HG02970 (cell line): ENCODE results near the gene TLE6.
"Not testable (repeated sequence)": the region's sequence is repeated elsewhere in the genome, so short reads cannot be mapped to it uniquely, and the experiment has no call there.

Experiments used
- ATAC-seq: cut with Tn5 transposase; IDR thresholded peaks from one replicate; pipeline ENCODE4 v1.9.1; 2021; ENCODE audit warnings: mild to moderate bottlenecking, moderate library complexity, moderate number of reproducible peaks; ENCODE audit not compliant: unreplicated experiment, low FRiP score

TLE6 gene

DNA sequence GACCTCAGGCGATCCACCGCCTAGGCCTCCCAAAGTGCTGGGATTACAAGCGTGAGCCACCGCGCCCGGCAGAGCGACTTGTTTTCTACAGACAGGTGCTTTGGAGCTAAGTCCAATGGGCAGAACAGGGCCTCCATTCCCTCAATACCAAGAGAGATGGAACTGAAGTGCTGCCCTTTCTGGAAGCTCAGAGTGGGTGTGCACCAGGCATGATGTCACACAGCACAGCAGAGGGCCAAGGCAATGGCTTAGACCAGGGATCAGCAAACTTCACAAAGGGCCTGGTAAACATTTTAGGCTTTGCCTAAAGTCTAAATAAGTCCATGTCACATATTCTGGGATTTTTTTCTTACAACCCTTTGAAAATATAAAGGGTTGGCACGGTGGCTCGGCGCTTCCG, 21.3 kb downstream of the TLE6 start:
- ATAC-seq, result no peak

DNA sequence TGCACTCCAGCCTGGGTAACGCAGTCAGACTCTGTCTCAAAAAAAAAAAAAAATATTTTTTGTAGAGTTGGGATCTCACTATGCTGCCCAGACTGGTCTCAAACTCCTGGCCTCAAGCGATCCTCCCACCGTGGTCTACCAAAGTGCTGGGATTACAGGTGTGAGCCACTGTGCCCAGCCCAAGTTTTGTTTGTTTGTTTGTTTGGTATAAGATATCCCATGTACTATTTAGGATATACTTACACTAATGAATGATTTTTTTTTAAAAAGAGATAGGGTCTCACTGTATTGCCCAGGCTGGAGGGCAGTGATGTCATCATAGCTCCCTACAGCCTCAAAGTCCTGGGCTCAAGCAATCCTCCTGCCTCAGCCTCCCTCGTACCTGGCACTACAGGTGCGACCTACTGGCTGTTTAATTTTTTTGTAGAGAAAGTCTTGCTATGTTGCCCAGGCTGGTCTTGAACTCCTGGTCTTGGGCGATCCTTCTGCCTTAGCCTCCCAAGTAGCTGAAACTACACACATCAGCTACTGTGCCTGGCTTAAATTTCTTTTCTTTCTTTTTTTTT, 24.0 kb downstream of the TLE6 start:
- ATAC-seq, result no peak

DNA sequence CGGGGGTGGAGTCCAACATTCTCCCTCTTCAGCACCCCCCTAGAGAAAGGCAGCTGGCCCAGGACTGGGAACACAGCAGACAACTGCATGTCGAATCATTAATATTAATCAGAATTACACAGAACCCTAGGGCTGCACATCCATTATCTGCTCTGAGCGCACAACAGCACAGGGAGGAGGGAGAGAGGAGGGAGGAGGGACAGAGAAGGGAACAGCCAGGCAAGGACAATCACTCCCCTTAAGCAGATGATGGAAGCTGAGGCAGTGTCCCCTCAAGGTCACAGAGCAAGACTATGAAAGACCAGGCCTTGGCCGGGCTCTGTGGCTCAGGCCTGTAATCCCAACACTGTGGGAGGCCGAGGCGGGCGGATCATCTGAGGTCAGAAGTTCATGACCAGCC, 25.7 kb downstream of the TLE6 start:
- no peak for ATAC-seq

DNA sequence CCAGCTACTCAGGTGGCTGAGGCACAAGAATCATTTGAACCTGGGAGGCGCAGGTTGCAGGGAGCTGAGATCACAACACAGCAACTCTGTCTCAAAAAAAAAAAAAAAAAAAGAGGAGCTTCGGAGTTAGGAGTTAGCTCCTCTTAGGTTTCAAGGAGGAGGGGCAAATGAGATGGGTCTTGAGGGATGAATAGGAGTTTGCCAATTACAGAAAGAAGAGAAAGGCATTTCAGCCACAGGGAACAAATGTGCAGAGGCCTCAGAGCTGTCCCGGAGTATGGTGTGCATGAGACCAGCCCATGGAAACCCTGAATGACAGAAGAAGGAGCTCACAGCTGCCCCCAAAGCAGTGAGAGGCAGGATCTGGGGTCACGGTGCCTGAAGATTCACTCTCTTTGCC, 27.2 kb downstream of the TLE6 start:
- ATAC-seq, result no peak

DNA sequence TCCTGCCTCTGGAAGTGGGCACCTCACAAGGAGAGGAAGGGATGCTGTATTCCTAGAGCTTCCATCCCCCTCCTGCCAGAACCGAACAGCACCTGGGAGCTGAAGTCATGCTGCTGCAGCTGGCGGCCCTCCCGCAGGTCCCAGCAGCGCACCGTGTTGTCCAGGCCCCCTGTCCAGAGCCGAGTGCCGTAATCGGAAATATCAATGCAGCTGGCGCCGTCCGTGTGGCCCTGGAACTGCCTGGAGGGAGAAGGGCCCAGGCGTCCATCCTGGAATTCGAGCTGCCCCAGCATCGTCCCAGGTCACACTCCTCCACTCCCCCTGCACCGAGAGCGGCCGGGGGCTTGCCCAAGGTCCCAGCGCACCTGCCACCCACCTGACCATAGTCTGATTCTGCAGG, 28.0 kb downstream of the TLE6 start:
- ATAC-seq, result no peak

DNA sequence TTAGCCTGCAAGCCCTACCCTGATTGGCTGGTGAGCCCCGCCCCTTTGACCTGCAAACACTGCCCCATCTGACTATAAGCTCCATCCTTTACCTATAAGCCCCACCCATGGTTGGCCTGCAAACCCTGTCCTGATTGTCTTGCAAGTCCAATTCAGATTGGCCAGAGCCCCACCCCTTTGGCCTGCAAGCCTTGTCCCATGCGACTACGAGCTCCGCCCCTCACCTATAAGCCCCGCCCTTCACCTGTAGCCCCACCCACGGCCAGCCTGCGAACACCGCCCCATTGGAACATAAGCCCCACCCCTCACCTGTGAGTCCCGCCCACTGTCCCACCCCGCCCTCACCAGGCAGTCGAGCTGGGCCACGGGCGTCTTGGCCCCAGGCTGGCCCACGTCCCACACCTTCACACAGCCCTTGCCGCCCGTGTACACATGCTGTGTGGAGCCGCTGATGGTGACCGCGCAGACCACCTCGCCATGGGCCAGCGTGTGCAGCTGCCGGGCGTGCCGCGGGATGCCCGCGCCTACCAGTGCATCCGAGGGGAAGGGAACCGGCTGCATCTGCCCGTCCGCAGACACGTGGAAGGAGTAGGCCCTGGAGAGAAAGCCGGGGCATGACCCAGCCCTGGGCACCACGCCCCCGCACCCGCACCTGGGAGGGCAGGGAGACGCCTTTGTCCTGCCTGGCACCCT, 28.9 kb downstream of the TLE6 start:
- no peak for ATAC-seq

DNA sequence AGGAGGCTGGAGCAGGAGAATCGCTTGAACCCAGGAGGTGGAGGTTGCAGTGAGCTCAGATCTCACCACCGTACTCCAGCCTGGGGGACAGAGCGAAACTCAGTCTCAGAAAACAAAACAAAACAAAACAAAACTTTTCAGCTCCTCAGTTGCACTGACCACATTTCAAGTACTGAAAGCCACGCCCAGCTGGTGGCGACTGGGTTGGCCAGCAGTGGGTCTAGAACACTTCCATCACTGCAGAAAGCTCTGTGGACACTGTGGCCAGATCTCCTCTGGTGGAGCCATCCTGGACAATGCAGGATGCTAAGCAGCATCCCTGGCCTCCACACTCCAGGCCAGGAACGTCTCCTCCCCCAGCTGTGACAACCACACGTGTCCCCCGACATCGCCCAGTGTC, 30.6 kb downstream of the TLE6 start:
- no peak for ATAC-seq

DNA sequence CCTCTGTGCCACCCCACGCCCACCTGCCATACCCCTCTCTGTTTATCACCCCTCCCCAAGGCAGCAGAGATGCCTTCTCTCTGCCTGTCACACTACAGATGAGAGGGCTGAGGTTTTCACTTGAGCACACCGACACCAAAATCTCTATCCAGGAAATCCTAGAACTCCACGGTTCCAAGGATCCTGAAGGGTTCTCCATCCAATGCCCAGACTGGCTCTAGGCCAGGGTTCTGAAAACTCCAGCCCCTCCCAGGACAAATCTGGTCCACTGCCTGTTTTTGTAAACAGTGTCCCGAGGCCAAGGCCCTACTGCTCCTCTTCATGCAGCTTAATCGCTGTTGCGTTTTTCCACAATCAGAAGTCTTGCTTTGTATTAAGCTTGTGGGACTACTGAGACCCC, 31.6 kb downstream of the TLE6 start:
- ATAC-seq, result no peak

DNA sequence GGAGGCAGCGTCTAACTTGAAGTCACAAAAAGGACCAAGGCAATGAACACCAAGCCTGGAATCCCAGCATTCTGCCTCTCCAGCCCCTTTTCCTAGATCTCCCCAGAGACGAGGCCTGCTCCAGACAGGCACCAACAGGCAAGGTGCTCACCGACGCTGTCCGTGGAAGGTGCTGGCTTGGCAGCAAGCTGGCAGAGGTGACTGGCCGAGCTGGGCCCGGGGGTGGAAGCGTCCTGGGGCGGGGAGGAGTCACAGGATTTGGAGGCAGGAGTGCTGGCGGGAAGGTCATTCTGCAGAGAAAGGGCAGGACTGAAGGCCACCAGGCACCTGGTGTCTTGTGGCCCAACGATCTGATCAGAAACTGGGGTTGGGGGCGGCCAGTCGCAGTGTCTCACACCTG, 33.5 kb downstream of the TLE6 start:
- no peak for ATAC-seq

DNA sequence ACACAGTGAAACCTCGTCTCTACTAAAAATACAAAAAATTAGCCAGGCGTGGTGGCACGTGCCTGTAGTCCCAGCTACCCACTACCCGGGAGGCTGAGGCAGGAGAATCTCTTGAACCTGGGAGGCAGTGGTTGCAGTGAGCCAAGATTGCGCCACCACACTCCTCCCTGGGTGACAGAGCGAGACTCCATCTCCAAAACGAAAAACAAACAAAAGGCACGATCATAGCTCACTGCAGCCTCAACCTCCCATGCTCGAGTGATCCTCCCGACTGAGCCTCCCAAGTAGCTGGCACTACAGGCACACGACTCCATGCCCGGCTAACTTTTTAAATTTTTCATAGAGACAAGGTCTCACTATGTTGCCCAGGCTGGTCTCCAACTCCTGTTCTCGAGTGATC, 34.7 kb downstream of the TLE6 start:
- not testable (repeated sequence) for ATAC-seq

DNA sequence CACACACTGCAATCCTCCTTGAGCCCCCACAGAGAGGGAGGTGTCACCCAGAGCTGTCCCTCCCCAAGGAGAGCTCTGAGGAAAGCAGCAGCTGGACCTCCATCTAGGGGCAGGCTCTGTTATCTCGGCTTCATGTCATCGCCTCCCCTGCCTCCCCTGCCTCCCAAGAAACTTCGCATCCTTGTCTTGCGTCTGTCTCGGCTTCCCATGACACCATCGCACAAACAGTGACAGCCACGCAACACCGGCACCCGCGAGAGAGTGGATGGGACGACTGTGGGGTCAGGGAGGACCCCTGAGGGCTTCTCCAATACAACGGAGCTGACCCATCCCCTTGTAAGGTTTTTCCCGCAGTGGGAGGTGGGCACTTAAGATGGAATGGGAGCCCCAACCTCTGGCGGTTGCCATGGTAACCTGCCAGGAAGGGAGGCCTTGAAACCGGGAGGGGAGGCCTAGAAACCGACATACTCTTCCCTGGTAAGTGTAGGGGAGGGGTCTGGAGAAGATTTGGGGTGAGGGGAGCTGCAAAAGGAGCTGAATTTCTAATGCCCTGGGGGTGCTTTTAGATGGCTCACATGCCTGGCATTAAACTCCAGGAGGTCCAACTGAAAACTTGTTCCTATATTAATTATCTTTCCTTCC, 35.4 kb downstream of the TLE6 start:
- ATAC-seq, result no peak

DNA sequence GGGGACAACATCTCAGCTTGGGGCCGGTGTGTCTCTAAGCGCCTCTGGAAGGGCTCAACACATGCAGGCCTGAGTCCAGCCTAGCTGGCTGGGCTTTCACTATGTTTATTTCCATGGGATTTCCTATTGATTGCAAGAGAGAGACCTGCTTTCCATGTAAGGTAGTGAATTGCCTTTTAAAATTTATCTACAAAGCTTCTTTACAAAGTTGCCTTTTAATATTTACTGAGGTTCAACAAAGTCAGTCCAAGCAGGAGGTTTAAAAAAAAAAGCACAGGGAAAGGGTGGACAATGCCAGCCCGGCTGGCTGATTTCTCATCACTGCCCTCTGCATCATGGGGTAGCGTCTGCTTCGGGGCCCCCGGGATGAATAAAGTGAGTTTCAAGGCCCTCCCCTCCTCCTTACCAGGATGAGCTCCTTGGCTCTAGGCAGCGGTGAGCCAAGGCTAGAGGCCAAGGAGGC, 35.9 kb downstream of the TLE6 start:
- no peak for ATAC-seq

DNA sequence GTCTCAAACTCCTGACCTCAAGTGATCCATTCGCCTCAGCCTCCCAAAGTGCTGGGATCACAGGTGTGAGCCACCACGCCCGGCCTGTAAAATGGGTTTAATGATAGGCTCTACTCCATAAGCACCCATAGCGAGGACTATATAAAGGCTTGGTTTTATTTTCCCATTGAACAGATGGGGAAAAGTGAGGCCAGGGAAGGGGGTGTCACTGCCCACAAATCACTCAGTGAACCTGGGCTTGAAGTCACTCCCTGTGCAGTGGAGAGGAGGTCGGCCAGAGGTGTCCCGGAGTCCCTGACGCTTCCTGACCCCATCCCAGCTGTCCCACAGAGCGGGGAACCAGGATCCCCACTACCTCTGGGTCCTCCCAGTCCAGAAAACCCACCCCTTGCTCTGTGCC, 36.8 kb downstream of the TLE6 start:
- ATAC-seq, result no peak

DNA sequence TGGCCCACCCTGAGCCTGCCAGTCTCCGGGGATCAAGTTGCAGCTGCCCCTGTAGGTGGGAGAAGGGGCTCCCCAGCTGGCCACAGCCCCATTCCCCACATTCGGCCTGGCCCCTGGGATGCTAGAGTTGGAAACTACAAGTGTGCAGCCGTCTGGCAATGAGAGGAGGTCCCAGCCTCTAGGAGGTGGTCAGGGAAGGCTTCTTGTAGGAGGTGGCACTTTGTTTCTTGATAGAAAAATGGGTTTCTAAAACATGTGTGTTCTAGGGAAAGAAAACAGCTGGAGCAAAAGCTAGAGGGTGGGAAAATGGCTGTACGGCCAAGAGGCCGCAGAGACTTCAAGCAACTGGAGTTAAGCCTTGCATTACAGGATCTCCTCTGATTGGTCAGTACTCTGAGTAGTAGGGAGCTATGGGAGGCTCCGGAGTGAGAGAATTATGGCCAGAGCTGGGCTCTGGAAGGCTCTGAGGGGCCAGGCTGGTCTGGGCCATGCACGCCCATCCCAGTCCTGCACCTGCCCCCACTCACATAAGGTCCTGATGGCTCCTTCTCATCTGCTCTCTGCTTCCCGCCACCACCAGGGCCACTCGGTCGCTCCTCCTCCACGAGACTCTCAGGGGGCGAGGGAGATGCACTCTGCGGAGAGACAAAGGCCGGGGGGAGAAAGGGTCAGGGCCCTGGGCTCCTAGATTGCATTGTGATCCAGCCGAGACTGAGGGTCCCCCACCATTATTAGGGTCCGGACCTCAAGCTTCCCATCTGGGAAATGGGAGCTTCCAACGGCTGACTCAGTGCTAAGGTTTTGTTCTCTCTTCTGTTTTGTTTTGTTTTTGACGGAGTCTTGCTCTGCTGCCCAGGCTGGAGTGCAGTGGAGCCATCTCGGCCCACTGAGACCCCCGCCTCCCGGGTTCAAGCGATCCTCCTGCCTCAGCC, 38.0 kb downstream of the TLE6 start:
- no peak for ATAC-seq

DNA sequence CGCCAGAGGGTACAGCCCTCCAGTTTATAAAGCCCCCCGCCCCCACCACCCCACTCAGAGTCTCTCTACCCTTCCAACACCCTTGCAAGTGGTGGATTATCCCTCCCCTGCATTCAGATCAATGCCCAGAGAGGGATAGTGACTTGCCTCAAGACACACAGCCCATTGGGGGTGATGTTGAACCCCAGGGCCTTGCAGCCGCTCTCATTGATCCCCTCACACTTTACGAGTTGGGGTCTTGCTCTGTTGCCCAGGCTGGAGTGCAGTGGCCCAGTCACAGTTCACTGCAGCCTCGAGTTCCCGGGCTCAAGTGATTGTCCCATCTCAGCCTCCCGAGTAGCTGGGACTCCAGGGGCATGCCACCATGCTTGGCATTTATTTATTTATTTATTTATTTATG, 40.6 kb downstream of the TLE6 start:
- no peak for ATAC-seq

DNA sequence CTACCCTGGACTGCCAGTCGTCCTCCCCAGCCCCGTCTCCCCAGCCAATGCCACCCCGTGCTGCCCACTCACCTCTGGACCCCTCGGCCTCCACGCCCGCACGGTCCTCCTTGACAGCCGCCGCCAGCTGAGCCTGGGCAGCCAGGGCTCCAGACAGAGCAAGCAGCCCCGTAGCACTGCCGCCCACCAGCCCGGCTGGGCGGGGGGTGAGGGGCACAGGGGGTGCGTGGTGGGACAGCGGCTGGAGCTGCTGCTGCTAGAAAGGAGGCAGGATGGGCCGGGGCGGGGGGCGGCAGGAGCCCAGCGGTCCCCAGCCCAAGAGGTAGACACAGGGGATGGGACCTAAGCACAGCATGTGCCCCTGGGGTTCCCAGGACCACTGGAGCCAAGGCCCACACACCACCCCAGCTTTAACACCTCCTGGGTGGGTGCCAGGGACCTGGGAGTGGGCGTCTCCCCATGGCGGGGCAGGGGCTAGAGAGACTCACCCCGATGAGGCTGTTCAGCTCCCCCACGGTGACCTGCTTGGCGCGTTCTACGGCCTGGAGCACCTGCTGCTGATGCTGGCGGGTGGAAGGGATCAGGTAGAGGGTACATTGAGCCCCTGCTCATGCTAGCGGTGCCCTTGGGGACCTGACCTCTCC, 42.0 kb downstream of the TLE6 start:
- ATAC-seq, result no peak

DNA sequence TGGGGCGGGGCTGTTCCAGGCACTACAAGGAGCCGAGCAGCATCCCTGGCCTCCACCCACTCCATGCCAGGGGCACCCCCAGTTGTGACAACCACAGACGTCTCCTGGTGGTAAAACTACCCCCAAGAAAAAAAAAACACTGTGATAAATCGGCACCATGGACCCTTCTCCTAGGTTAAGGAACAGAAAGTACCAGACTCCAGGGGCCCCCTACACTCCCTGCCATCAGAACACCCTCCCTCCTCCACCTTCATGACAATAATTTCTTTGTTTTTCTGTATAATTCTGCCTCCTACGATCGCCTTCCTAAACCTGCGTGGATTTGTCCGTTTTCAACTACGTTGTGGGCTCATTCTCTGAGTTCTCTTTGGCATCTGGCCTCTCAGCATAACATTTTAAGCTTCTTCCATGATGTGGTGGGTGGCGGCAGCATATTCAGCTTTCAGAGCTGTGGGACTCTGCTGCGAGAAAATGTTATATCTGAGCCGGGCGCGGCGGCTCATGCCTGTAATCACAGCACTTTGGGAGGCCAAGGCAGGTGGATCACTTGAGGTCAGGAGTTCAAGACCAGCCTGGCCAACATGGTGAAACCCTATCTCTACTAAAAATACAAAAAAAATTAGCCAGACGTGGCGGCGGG, 43.1 kb downstream of the TLE6 start:
- no peak for ATAC-seq

DNA sequence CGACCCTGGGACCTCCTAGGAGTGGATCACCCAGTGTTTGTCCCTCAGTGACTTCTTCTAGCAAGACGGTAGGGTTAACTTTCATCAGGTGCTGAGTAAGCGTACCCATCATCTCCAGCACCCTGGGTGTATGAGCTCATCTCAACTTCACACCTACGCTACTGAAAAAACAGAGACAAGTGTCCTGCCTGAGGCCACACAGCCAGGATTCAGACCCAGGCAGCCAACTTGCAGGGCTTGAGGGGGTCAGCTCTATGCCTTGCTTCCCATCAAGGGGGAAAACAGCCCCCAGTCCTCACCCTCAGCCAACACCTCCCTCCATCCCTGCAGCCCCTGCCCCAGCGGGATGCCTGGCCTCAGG, 47.1 kb downstream of the TLE6 start:
- ATAC-seq, result no peak

DNA sequence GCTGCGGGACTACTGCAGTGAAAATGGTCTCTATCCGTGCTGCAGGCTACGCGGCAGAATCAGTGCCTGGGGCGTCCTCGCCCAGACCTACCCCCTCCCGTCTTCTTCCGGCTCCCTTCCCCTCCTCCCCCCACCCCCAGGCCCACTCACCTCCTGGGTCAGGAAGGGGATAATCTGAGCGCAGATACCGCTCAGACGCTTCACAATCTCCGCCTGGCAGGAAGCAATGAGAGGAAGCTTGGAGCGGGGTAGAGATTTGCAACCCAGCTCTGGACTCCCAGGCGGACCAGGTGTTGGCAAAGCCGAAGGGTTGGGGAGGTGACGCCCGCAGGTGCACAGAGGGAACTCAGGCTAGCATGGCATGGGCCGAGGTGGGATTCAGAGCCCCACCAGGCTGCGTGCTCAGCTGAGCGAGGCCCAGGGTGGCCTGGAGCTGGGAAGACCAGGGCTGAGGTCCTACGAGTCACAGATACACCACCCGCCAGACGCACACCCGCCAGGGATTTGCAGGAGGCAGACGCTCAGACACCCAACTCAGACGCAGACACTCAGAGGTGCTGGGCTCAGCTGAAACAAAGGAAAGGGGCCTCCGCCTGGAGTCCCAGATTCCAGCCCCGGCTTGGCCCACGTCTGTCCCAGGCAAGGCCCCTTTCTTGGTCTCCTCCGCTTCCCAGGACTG, 47.6 kb downstream of the TLE6 start:
- no peak for ATAC-seq

DNA sequence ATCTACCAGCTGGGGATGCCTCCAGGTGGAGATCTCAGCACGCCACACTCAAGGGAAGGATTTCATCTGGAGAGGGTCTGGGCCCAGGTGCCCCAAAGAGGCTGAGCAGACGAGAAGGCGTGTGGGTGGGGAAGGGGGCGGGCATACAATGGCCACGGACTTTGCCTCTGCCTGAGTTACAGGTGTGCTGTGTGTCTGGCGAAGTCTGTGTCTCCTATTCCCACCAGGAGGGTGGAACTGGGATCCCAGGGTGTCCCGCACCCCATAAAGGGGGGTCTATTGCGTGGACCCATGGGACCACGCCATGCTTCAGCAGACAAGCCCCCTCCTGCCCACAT, 48.2 kb downstream of the TLE6 start:
- no peak for ATAC-seq
